ENCODE data around the gene DYNC2LI1. TPM values are rescaled to one million over a fixed set of nuclear protein-coding genes. Genes with fewer than 3 reads are reported as not detected.

The DYNC2LI1 gene
- polyA plus RNA-seq, 1 experiment = 23.3 TPM

- no peaks in the 10 kb centered on the region for H3K9me3 ChIP-seq (ENCODE audit: control insufficient read depth, insufficient read depth, low read length)
- POLR2A ChIA-PET = no interaction called here
- DNase-seq (ENCODE audit: low read depth, low spot score) = no peak
- no peak for TF ChIP-seq CTCF (IDR thresholded peaks at IDR 0.05; ENCODE audit: low read depth, low read length)
- CTCF ChIA-PET = no interaction called here
- H3K27me3 ChIP-seq (ENCODE audit: control insufficient read depth, insufficient read depth, low read length) = no peaks in the 10 kb centered on the region
- no peak overlapping the region for H3K4me3 ChIP-seq (ENCODE audit: low read depth, low read length)
- no peak overlapping the region for H3K27ac ChIP-seq (ENCODE audit: low read depth, low read length)
Measured at GRCh38 chr2:43751476-43751990, 22.3 kb upstream of the DYNC2LI1 start.

DNA sequence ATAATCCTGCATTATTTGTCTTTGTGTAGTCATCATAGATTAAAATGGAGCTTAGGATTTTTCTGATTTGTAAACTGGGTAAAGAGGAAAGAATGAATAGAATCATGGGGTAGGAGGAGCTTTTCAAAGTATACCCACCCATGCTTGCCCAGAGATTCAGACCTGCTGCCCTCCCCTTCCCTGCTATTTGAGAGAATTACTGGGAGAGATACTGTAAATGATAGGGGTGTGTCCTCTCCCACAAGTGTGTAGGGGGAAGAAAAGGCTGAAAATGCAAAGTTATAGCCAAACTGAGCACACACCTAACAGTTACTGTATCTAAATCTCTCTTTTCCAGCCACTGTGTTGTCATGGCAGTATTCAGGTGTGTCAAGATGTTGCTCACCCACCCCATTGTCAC, 21.5 kb upstream of the DYNC2LI1 start:
- ChIA-PET POLR2A (interaction anchor here (0.7 kb wide), 1 partner anchor 75 kb away, joined by 4 read pairs; no protein-coding TSS in a partner anchor), CTCF (no interaction called here)
- DNase-seq (ENCODE audit: low read depth, low spot score) = no peak
- no peak for TF ChIP-seq CTCF (IDR thresholded peaks at IDR 0.05; ENCODE audit: low read depth, low read length)
- no peak overlapping the region for H3K4me3 ChIP-seq (ENCODE audit: low read depth, low read length)
- H3K27me3 ChIP-seq (ENCODE audit: control insufficient read depth, insufficient read depth, low read length) = no peaks in the 10 kb centered on the region
- H3K27ac ChIP-seq (ENCODE audit: low read depth, low read length) = no peak overlapping the region
- H3K9me3 ChIP-seq (ENCODE audit: control insufficient read depth, insufficient read depth, low read length) = no peaks in the 10 kb centered on the region

- no peak for DNase-seq (ENCODE audit: low read depth, low spot score)
- H3K27me3 ChIP-seq (ENCODE audit: control insufficient read depth, insufficient read depth, low read length) = no peaks in the 10 kb centered on the region
- H3K4me3 ChIP-seq (ENCODE audit: low read depth, low read length) = no peak overlapping the region
- no peak overlapping the region for H3K27ac ChIP-seq (ENCODE audit: low read depth, low read length)
- no peaks in the 10 kb centered on the region for H3K9me3 ChIP-seq (ENCODE audit: control insufficient read depth, insufficient read depth, low read length)
- CTCF ChIA-PET = no interaction called here
- POLR2A ChIA-PET = no interaction called here
- no peak for TF ChIP-seq CTCF (IDR thresholded peaks at IDR 0.05; ENCODE audit: low read depth, low read length)
Measured at GRCh38 chr2:43754180-43754579, 19.7 kb upstream of the DYNC2LI1 start.

DNA sequence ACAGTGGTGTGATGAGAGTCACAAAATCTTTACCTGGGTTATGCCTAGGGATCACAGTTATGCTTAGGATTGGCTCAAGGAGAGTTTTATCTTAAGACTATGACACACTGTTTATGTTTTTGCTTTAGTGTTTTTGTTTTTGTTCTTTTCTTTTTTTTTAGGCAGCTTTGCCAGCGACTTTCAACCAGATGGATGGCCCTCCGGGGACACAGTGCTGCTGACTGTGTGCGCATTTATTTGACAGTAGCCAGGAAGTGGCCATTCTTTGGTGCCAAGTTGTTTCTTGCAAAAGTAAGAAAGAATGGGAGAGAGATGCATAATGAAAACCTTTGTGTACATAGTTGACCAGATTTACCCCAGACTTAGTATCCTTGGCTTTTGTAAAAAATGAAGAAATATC, 15.1 kb upstream of the DYNC2LI1 start:
- CTCF ChIA-PET = no interaction called here
- H3K27ac ChIP-seq (ENCODE audit: low read depth, low read length) = no peak overlapping the region
- POLR2A ChIA-PET = interaction anchor here (0.6 kb wide), 1 partner anchor 37 kb away, joined by 7 read pairs; no protein-coding TSS in a partner anchor

DNA sequence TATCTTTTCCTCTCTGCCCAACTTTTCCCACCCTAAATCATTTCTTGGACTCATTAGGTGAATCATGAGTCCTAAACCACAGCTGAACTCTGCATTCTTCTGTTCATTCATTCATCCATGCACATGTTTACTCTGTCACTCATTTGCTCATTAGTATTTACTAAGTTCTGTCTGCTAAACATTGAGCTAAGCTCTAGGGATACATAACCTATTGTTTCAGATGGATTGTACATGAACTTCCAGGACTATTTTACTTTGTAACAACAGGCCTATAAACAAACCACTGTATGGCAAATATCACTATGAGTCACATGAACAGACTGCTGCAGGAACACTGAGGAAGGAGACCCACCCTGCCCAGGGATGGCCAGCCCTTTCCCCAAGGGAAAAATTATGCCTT, 14.6 kb upstream of the DYNC2LI1 start:
- no peak for TF ChIP-seq CTCF (IDR thresholded peaks at IDR 0.05; ENCODE audit: low read depth, low read length)
- H3K9me3 ChIP-seq (ENCODE audit: control insufficient read depth, insufficient read depth, low read length) = no peaks in the 10 kb centered on the region
- H3K27me3 ChIP-seq (ENCODE audit: control insufficient read depth, insufficient read depth, low read length) = no peaks in the 10 kb centered on the region
- H3K27ac ChIP-seq (ENCODE audit: low read depth, low read length) = no peak overlapping the region
- ChIA-PET CTCF (no interaction called here), POLR2A (interaction anchor here (0.6 kb wide), 1 partner anchor 37 kb away, joined by 7 read pairs; no protein-coding TSS in a partner anchor)
- no peak overlapping the region for H3K4me3 ChIP-seq (ENCODE audit: low read depth, low read length)
- DNase-seq (ENCODE audit: low read depth, low spot score) = no peak

More for the DNA sequence above, 15.1 kb upstream of the DYNC2LI1 start:
- Histone ChIP-seq H3K27me3 (ENCODE audit: control insufficient read depth, insufficient read depth, low read length) (no peaks in the 10 kb centered on the region), H3K9me3 (ENCODE audit: control insufficient read depth, insufficient read depth, low read length) (no peaks in the 10 kb centered on the region), H3K4me3 (ENCODE audit: low read depth, low read length) (no peak overlapping the region)
- no peak for DNase-seq (ENCODE audit: low read depth, low spot score)
- no peak for TF ChIP-seq CTCF (IDR thresholded peaks at IDR 0.05; ENCODE audit: low read depth, low read length)

Measured in AG04450 (cell line).